HG03045 (cell line): ENCODE data around the gene CHST12.

ENCODE experiments used
- ATAC-seq: cut with Tn5 transposase; IDR thresholded peaks from one replicate; pipeline ENCODE4 v1.9.1; 2021; ENCODE audit warnings: mild to moderate bottlenecking, moderate library complexity; ENCODE audit not compliant: unreplicated experiment

CHST12 gene

DNA sequence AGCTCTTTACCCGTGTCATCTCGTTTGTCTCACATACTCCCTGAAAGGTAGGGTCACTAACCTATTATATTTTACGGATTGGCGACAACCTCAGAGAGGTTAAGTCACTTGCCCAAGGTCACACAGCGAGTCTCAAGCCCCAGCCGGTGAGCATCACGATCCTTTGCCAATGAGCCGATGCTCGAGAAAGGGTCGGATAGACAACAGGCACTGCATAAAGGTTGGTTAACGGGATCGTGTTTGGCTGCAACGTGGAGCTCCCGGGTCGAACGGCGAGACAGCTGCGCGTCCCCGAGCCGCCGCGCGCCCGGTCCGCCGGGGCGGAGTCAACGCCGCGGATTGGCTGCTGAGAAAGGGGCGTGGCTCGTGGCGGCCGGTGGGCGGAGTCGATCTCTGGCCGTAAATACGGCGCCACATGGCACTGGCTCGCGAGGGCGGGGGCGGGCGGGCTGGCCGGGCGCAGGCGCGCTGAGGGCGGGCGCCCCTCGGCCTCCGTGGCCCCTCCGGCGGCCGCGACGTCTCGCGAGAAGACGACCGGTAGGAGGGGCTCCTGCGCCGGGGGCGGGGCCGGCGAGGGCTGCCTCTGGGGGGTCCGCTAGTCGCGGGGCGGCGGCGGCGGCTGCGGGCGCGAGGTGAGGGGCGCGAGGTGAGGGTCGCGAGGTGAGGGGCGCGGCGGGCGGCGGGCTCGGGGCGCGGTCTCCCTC, at the start of gene CHST12:
TSS of gene CHST12 (plus strand) at position 598 of the 704 bp plus-strand sequence. CDS start 29,029 bp downstream, outside the sequence.
- peak; percentile 58 for ATAC-seq

DNA sequence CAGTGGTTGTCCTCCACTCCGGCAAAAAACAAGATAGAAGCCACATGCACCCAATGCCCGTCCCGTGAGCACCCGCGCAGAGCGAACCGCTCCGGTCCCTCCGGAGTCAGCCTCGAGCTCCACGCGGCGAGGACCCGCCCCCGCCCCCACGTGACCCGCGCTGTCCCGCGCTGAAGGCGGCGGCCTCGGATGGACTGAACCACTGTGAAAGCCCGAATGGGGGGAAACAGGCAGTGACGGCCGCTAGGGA, 49.5 kb upstream of the CHST12 start:
- peak; percentile 51 for ATAC-seq

DNA sequence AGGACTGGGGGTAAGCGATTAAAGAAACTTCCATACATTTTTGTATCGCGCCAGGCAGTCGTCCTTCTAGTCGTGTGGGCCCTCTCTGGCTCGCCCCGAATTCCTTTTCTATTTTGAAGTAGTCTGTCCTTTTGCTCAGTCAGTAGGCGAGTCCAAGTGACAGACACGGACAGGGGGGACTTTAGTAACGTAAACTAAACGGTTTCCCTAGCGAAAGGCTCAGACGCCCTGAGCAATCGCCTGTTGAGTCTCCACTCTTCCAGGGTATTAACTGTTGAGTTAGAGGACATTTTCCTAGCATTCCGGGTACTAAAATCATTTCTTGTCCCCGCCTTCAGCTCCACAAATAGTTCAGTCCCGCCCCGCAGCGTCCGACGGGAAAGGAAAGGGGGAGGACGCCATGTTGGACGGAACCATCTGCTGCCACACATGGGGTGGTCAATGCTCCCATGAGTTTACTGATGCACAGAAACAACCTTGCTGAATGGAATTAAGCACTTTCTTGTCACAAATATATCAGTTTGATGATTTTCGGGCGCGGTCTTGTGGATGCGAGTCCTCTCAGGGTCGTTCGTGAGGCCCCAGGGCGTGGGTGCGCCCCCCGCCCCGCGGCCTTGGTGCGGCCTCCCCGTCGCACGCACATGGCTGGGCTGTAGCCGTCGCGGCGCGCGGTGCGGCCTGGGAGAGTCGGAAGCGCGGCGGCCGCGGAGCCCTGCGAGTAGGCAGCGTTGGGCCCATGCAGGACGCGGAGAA, 49.0 kb upstream of the CHST12 start, which contains the start of gene EIF3B:
TSS of gene EIF3B (plus strand) at position 642 of the 753 bp plus-strand sequence. CDS start at position 737, 95 bp downstream.
- ATAC-seq: peak; percentile 76

DNA sequence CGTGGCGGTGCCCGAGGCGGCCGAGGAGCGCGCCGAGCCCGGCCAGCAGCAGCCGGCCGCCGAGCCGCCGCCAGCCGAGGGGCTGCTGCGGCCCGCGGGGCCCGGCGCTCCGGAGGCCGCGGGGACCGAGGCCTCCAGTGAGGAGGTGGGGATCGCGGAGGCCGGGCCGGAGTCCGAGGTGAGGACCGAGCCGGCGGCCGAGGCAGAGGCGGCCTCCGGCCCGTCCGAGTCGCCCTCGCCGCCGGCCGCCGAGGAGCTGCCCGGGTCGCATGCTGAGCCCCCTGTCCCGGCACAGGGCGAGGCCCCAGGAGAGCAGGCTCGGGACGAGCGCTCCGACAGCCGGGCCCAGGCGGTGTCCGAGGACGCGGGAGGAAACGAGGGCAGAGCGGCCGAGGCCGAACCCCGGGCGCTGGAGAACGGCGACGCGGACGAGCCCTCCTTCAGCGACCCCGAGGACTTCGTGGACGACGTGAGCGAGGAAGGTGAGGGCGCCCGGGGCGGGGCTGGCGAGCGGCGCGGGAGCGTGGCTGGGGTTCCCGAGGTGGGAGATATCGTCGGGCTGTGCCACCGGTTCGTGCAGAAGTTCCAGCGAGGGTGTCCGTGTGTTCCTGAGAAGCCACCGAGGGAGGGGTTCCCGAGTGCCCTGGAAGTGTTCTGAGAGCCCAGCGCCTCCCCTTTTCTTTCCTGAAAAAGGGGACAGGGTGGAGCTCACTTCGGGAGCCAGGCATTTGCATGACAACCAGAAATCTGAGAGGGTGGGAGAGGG, 48.3 kb upstream of the CHST12 start:
- peak; percentile 17 for ATAC-seq

DNA sequence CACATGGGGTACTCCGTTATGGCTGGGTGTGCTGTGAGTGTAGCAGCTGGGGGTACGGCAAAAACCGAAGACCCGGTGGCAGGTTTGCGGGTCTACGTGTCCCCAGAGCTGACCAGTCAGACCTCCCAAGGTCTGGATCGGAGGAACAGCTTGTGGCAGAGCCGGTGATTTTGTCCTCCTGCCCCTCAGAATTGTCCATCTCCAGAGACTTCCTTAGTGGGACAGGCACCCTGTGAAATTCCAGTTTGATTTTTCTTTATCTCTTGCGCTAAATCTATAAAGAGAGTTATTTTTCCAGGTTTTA, 47.8 kb upstream of the CHST12 start:
- no peak for ATAC-seq

DNA sequence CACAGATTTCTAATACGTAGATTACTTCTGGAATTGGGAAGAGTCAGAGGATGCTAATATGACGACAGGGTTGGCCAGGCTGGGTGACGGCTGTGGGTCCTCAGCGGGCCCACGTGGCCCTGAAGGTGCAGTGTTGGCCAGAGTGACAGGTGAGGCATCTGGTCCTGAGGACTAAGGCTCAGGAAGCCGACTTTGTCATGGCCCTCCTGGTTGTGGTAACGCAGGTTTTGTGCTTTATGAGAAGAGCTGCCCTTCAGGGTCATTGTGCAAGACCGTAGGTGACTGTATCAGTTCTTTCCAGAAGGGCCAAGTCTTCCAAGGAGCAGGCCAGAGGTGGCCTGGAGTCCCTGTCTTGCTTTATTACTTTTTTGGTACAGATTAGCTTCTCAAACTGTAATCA, 46.2 kb upstream of the CHST12 start:
- ATAC-seq: no peak

DNA sequence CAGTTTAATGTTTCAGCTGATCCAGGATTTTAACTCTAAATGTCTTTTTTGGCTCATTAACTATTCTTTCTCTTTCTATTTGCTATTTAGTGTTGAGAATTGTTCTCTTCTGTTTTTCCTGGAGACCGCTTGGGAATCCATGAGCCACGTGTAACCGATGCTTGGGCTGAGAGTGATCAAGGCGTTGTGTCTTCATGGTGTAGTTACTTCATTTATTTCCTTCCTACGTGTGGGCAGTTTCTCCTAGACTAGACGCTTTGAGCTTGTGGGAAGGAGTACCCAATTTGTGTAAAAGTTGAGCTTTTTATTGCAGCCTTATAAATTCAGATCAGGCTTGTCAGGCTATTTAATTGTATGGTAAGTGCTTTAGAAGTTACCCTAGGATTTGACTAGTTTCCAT, 45.8 kb upstream of the CHST12 start:
- ATAC-seq: no peak

DNA sequence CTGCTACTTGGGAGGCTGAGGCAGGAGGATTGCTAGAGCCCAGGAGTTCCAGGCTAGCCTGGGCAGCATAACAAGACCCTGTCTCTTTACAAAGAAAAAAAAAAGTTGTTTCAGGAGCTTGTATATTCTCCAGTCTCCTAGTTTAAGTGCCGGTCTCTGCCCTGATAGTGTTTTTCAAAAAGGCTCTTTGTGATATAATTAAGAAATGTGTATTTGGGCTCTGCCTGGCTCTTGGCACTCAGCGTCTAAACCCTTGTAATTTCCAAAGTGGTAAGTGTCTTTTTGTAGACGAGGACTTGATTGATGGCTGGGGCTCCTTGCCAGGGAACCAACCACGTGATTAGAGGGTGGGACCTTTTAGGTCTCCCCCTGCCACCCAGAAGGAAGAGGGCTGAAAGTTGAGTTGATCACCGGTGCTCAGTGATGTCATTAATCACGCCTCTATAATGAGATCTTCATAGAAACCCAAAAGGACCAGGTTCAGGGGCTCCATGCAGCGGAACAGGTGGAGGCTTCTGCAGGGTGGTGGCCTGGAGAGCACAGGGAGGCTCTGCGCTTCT, 44.4 kb upstream of the CHST12 start:
- no peak for ATAC-seq

DNA sequence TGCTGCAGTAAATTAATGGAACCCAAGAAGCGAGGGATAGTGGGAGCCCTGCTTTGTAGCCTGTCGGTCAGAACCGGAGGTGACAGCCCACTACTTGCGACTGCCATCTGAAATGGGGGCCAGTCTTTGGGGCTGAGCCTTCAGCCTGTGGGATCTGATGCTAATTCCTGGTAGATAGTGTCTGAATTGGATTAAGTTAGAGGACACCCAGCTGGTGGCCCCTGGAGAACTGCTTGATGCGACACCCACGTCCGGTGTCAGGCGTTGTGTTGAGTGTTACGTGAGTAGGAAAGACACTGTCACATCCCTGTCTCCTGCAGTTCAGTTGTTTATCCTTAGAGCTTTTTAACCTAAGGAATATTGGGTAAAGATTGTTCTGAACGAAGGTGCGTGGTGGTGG, 43.8 kb upstream of the CHST12 start:
- no peak for ATAC-seq

DNA sequence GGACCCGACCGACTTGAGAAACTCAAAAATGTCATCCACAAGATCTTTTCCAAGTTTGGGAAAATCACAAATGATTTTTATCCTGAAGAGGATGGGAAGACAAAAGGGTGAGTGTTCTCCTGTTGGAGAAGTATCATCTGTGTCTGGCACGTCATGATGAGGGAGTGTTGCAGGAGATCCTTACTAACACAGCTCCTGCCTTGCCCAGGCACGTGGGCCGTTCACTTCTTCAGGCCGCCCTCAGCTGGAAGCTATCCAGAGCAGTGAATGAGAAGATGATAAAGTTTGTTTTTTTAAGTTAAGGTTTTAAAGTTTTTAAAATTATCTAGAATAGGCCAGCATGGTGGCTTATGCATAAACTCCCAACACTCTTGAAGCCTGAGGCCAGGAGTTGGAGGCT, 42.6 kb upstream of the CHST12 start:
- ATAC-seq: no peak

DNA sequence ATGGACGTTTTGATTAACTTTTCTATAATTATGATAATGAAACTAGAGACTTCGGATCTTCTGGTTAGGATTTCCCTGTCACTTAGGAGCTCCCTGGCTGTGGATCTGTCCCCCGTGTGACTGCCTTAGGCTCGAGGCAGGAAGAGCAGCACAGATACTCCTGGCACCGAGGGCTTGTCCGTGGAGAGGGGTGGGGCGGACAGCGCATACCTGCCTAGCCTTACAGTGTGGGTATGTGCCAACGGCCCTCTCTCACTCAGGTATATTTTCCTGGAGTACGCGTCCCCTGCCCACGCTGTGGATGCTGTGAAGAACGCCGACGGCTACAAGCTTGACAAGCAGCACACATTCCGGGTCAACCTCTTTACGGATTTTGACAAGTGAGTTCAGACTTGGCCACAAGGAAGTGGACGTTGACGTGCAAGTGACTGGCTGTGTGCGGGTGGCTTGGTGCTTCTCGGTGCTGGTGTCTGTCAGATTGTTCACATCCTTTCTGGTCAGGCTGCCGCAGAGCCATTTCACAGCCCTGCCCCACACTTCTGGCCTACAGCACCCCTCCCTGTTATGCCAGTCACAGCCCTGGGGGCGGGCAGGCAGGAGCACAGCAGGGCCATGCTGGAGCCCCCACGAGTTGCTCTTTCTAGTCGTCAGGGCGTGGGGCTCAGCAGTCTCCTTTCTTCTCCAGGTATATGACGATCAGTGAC, 40.9 kb upstream of the CHST12 start:
- no peak for ATAC-seq

DNA sequence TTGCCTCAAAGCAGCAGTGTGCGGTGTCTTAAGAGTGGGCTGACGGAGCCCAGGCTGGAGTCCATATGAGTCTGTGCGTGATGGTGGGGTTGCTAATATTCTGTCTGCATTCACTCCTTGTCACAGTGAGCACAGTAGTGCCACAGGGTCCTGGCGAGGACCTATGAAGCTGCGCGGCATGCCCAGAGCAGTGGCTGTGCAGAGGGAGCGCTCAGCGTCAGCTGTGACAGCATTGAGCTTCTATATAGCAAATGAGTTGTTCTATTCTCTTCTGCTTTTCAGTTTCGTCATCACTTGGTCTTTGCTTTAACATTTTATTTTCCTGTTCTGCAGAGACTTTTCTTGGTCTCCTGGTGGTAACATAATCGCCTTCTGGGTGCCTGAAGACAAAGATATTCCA, 34.3 kb upstream of the CHST12 start:
- ATAC-seq: no peak

DNA sequence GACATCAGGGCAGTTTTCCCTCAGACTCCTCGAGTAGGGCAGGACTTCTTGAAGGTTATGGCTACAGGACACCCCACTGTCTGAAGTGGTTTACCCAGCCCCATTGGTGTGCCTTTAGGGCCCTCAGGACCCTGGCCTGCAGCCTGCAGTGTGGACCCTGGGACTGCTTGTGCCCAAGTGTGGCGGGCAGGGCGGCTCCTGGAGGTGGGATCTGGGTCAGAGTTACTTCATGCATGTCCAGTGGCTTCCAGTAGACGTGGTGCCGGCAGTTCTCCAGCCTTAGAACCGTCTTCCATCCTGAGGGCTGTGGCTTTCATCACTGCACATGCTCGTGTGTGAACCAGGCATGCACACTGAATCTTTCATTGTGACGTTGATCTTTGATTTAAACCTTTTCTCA, 32.1 kb upstream of the CHST12 start:
- ATAC-seq: no peak

DNA sequence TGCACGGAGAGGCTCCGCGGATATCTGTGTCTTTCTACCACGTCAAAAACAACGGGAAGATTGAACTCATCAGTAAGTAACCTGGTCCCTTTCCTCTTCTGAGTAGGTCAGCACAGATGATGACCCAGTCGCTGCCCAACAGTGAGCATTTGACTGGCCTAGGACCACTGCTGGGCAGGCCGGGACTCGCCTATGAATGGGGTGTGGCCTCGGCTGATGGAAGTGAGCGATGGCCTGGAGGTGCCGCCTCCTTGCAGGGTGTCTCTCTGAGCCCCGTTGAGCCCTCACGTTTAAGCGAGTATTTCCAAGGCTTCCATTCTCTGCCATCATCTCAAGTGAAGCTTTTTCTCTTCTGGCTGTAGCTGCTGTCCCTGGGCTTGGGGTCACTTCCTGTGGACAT, 30.7 kb upstream of the CHST12 start:
- ATAC-seq: no peak

DNA sequence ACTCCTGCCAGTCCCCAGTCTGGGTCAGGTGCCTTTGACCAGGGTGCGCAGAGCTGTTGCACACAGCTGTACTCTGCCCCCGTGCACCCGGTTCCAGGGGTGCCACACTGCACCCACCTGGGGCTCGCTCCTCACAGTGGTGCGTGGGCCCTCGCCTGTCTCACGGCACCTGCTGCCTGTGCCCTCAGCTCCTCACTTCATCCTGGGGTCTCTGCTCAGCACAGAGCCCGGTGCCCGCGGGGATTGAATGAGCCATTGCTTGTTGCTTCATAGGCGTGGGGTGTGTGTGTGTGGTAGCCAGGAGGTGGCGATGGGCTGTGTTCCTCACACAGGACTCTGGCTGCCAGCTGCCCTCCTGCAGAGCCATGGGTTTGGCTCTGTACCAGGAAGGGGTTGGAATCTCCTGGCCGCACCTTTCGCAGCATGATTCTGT, 30.3 kb upstream of the CHST12 start:
- no peak for ATAC-seq

DNA sequence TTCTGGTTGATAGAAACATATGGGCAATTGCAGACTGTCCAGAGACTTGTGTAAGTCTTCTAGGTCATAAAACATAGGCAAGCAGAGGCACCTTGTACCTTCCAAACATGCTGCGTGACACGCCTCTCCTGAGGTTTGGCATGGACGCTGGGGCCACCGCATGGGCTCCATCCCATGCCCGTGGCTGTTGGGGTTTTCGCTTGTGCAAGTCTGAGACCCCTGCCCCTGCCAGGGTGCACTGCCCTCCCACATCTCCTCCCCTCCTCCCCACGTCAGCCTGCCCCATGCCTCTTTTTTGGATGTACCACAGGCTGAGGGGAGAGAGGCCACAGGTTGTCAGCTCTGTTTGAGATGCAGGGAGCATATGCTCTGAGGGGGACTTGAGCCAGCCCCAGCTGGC, 29.8 kb upstream of the CHST12 start:
- ATAC-seq: no peak

DNA sequence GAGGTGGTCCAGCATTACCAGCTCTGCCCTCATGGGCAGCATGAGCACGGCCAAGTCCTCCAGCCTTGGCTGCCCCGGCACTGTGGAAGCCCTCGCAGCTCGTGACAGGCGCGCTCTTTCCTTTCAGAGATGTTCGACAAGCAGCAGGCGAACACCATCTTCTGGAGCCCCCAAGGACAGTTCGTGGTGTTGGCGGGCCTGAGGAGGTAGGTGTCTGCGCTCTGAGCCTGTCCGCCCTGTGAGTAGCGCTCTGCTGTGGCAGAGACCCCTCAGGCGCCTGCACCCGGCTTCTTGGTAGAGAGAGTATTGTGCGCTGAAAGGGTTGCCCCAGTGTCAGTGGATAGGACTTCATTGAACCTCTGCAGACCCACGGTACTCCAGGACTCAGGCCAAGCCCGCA, 29.0 kb upstream of the CHST12 start:
- ATAC-seq: no peak

DNA sequence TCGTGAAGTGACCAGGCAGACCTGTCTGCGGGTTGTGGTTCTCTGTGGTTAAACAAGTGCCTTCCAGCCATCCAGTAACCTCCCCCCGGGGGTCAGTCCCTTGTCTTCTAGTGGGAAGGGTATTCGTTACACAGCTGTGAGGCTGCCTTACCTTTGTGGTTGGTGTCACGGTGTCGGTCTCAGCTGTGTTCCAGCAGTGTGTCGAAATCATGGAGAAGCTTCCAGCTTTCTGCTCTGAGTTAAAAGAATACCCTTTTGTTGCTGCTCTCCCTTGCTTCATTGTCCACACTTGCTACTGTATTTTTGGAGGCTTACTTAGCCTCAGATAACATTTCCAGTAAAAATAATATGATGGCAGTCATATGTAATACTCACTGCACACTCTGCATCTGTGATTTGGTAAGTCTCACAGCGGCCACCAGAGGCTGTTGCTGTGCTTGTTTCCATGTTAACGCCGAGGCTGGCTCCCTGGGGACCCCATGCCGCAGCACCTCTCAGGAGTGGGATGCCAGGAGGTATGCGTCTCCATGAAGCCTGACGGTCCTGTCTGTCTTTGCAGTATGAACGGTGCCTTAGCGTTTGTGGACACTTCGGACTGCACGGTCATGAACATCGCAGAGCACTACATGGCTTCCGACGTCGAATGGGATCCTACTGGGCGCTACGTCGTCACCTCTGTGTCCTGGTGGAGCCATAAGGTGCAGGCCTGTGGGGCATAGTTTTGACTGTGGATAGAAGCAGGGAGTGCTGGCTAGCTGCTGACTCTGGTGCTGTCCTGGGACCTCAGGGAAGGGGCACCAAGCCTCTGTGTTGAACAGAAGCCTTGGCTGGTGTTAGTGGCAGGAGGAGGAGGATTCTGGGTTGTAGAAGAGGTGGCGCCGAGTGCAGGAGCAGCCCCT, 28.3 kb upstream of the CHST12 start:
- no peak for ATAC-seq

DNA sequence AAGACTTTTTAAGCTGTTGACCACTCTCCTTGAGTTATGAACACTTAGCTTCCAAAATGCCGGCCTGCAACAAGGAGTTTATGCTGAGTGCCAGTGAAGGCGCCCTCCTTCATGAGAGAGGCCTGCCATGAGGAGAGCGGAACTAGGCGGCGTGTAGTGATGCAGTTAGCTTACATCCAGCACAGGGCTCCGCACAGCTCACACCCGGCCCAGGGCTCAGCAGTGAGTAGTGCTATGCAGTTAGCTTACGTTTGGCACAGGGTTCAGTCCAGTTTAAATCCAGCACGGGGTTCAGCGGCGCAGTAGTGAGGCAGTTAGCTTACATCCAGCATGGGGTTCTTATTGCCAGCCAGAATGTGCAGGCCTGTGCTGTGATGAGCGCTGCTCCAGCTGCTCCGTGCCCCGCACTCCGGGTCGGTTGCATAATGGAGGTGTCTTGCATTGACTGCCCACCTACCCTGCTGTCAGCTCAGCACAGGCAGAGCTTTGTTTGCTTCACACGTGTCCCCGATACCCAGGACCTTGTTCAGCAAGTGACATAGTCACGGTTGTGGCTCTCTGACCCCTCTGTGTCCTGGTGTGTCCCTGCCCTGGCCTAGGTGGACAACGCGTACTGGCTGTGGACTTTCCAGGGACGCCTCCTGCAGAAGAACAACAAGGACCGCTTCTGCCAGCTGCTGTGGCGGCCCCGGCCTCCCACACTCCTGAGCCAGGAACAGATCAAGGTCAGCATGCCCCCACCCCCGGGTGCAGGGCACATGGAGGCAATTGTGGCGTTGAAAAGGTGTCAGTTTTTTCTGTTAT, 26.9 kb upstream of the CHST12 start:
- no peak for ATAC-seq
